Measurements from ENCODE around the gene LTK. TPM values are rescaled to one million over a fixed set of nuclear protein-coding genes. Genes with fewer than 3 reads are reported as not detected.

Gene LTK
- under 1 TPM in 1 of 2 donors, not detected in 1; 0.47 TPM for total RNA-seq

DNA sequence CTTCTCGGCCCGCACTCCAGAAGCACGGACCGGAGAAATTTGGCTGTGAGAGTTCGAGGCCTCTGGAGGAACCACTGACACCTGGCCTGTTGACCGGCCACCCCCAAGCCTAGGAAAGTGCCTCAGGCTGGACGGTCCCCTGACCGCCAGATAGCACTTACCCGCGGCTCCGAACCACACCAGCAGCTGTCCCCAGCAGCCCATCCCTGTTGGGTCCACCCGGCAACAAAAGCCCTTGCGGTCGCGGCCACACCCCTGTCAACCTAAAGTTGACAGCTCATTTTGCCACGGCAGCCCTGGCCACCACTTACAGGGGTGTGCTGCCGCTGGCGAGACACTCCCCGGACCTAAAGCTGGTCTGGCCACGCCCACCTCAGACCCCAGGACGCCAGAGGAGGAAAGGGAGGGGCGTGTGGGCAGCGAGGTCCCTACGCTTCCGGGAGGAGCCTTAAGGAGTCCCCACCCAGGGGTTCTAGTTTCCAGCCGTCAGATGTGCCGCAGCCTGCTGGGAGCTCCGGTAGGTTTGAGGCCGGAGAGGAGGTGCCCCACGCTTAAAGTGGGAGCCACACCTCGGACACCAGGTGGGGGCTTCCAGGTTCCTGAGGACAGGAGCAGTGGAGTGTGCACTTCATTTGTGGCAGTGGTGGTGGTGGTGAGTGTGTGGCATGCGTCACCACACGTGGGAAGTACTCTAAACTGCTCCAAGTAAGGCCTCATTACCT lies at the start of gene LTK:
Gene LTK, minus strand, starts transcription at position 322 of the 722 bp plus-strand sequence. Its CDS starts 118 bp downstream, at position 204.
- H3K27me3 Mint-ChIP-seq, result peaks cover 0 to 9% of the 10 kb centered on the region in 2 donors
- ATAC-seq (peak; percentile 47 to 62), DNase-seq (ENCODE audit: low spot score) (no peak)
- no peaks in the 10 kb centered on the region for H3K36me3 Mint-ChIP-seq
- H3K4me1 Mint-ChIP-seq (ENCODE audit: low read depth in 2 of 2), result peaks cover 14 to 16% of the 10 kb centered on the region in 2 donors
- no peak within 1 kb of the TSS for H3K27ac Mint-ChIP-seq
- H3K9me3 Mint-ChIP-seq, result no peaks in the 10 kb centered on the region
- peak within 1 kb of the TSS; percentile 73 for H3K4me3 Mint-ChIP-seq

DNA sequence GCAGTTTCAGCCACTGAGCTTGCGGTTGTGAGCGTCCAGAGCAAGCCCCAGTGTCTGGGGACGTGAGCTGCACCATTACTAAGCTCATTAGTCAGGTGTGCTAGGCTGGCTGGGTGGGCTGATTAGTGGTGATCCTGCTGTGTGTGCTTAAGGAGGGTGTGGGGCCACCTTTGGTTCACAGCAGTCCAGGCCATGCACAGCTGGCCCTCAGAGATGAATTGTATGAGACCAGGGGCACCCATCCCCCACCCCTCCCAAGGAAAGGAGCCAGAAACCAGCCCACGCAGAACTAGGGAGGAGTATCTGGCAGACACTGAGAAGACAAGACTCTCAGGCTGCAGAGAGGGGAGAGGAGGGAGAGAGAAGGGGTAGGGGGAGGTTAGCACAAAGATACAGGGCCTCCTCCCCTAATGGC lies 49.2 kb upstream of the LTK start:
- no peak overlapping the region for H3K4me3 Mint-ChIP-seq
- peaks cover 12 to 14% of the 10 kb centered on the region in 2 donors for H3K4me1 Mint-ChIP-seq (ENCODE audit: low read depth in 2 of 2)
- H3K27me3 Mint-ChIP-seq, result peaks cover 9 to 12% of the 10 kb centered on the region in 2 donors
- H3K27ac Mint-ChIP-seq, result no peak overlapping the region
- DNase-seq (ENCODE audit: low spot score) (no peak), ATAC-seq (no peak)
- no peaks in the 10 kb centered on the region for H3K36me3 Mint-ChIP-seq
- H3K9me3 Mint-ChIP-seq, result no peaks in the 10 kb centered on the region

DNA sequence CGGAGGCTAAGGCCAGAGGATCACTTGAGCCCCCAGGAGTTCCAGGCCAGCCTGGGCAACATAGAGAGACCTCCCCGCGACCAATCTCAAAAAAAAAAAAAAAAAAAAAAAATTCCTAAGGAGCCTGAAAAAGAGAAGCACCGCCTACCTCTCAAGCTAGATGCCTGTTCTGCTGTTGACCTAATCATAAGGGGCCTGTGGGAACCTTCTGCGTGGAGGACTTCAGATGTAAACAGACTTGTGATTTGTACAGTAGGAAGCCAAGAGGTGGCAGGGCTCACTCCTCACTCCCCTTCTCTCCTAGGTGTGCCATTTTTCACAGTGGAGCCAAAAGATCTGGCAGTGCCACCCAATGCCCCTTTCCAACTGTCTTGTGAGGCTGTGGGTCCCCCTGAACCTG lies 48.6 kb upstream of the LTK start:
- DNase-seq (ENCODE audit: low spot score) (no peak), ATAC-seq (no peak)
- no peaks in the 10 kb centered on the region for H3K36me3 Mint-ChIP-seq
- no peak overlapping the region for H3K27ac Mint-ChIP-seq
- H3K4me1 Mint-ChIP-seq (ENCODE audit: low read depth in 2 of 2), result peaks cover 16 to 17% of the 10 kb centered on the region in 2 donors
- H3K9me3 Mint-ChIP-seq, result no peaks in the 10 kb centered on the region
- H3K27me3 Mint-ChIP-seq, result peaks cover 9 to 12% of the 10 kb centered on the region in 2 donors
- no peak overlapping the region for H3K4me3 Mint-ChIP-seq

GRCh38 chr15:41561777-41562145 lies 48.1 kb upstream of the LTK start:
- peaks cover 9 to 12% of the 10 kb centered on the region in 2 donors for H3K27me3 Mint-ChIP-seq
- H3K36me3 Mint-ChIP-seq, result no peaks in the 10 kb centered on the region
- H3K27ac Mint-ChIP-seq, result no peak overlapping the region
- H3K9me3 Mint-ChIP-seq, result no peaks in the 10 kb centered on the region
- no peak overlapping the region for H3K4me3 Mint-ChIP-seq
- ATAC-seq, result no peak
- no peak for DNase-seq (ENCODE audit: low spot score)
- H3K4me1 Mint-ChIP-seq (ENCODE audit: low read depth in 2 of 2), result peaks cover 16 to 17% of the 10 kb centered on the region in 2 donors

- Mint-ChIP-seq H3K36me3 (no peaks in the 10 kb centered on the region), H3K4me3 (no peak overlapping the region), H3K9me3 (no peaks in the 10 kb centered on the region), H3K27me3 (peaks cover 9 to 12% of the 10 kb centered on the region in 2 donors), H3K4me1 (ENCODE audit: low read depth in 2 of 2) (peaks cover 16 to 17% of the 10 kb centered on the region in 2 donors), H3K27ac (no peak overlapping the region)
- DNase-seq (ENCODE audit: low spot score) (no peak), ATAC-seq (no peak)
Observed at GRCh38 chr15:41561104-41561776, 47.6 kb upstream of the LTK start.

DNA sequence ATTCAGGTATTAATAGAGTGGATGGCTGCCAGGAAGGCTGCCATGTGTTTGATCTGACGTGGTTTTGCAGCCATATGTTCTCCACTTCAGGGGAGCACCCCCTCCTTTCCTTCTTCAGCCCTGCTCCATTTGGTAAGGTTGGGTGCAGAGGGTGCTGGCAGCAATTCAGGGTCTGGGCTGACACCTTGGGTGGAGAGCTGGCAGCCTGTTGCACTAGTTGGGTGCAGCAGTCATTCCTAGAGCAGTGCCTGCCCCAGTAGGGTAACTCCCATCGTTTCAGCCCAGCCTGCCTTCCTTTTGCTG lies 46.9 kb upstream of the LTK start:
- Mint-ChIP-seq H3K9me3 (no peaks in the 10 kb centered on the region), H3K27ac (no peak overlapping the region), H3K4me1 (ENCODE audit: low read depth in 2 of 2) (peaks cover 16 to 17% of the 10 kb centered on the region in 2 donors), H3K36me3 (no peaks in the 10 kb centered on the region), H3K4me3 (no peak overlapping the region), H3K27me3 (peaks cover 9 to 12% of the 10 kb centered on the region in 2 donors)
- ATAC-seq, result no peak
- DNase-seq (ENCODE audit: low spot score), result no peak

GRCh38 chr15:41559239-41559782 lies 45.7 kb upstream of the LTK start:
- H3K36me3 Mint-ChIP-seq, result no peaks in the 10 kb centered on the region
- ATAC-seq, result no peak
- H3K9me3 Mint-ChIP-seq, result no peaks in the 10 kb centered on the region
- H3K27me3 Mint-ChIP-seq, result peaks cover 17 to 18% of the 10 kb centered on the region in 2 donors
- no peak overlapping the region for H3K27ac Mint-ChIP-seq
- peak overlapping the region; percentile 70 for H3K4me3 Mint-ChIP-seq
- DNase-seq (ENCODE audit: low spot score), result no peak
- H3K4me1 Mint-ChIP-seq (ENCODE audit: low read depth in 2 of 2), result peaks cover 18 to 23% of the 10 kb centered on the region in 2 donors

GRCh38 chr15:41558400-41559238 lies 45.0 kb upstream of the LTK start, which contains the start of gene TYRO3:
Gene TYRO3 (plus strand): TSS chr15:41559212. CDS start chr15:41559258, 46 bp downstream.
- no peaks in the 10 kb centered on the region for H3K9me3 Mint-ChIP-seq
- ATAC-seq, result peak; percentile 77 to 81
- H3K4me3 Mint-ChIP-seq, result peak within 1 kb of the TSS; percentile 85
- H3K27me3 Mint-ChIP-seq, result peaks cover 17 to 18% of the 10 kb centered on the region in 2 donors
- DNase-seq (ENCODE audit: low spot score), result peak; percentile 76
- no peaks in the 10 kb centered on the region for H3K36me3 Mint-ChIP-seq
- H3K4me1 Mint-ChIP-seq (ENCODE audit: low read depth in 2 of 2), result peaks cover 18 to 23% of the 10 kb centered on the region in 2 donors
- H3K27ac Mint-ChIP-seq, result peak within 1 kb of the TSS; percentile 63 to 79

DNA sequence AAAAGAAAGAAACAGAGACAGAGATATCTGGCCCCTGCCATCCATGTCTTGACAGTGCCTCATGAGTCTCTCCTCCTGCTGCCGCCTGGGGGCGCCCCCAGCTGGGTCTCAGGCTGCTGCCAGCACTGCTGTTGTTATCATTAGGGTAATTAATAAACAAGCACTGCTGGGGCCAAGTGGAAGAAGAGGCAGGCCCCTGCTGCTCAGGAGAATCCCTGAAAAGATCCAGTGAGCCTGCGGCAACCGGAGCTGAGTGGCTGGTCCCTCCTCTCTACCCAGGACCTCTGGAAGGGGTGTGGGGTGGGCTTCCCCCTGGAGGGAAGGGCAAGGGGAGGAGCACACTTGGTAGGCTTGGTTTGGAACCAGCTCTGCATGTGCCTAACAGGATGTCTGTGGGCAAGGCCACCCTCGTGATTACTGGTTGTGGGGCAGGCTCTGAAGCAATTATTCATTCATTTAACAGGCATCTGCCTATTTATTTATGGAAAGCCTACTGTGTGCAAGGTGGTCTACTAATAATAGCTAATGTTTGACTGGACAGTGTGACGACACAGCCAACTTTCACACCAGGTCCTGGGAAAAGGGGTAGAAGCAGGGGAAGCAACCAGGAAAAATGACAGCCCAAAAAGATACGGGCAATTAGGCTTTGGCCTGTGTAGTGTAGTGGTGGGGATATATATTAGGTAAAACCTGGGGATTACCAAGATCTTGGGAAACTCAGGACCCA lies 44.2 kb upstream of the LTK start:
- H3K36me3 Mint-ChIP-seq, result no peaks in the 10 kb centered on the region
- peaks cover 18 to 23% of the 10 kb centered on the region in 2 donors for H3K4me1 Mint-ChIP-seq (ENCODE audit: low read depth in 2 of 2)
- H3K9me3 Mint-ChIP-seq, result no peaks in the 10 kb centered on the region
- peak overlapping the region; percentile 85 for H3K4me3 Mint-ChIP-seq
- peak overlapping the region; percentile 63 to 79 for H3K27ac Mint-ChIP-seq
- H3K27me3 Mint-ChIP-seq, result peaks cover 14 to 17% of the 10 kb centered on the region in 2 donors
- ATAC-seq (peak; percentile 77 to 81), DNase-seq (ENCODE audit: low spot score) (peak; percentile 77)

GRCh38 chr15:41556677-41557076 lies 43.0 kb upstream of the LTK start:
- Mint-ChIP-seq H3K36me3 (no peaks in the 10 kb centered on the region), H3K4me1 (ENCODE audit: low read depth in 2 of 2) (peaks cover 18 to 23% of the 10 kb centered on the region in 2 donors), H3K27me3 (peaks cover 14 to 17% of the 10 kb centered on the region in 2 donors), H3K9me3 (no peaks in the 10 kb centered on the region), H3K4me3 (no peak overlapping the region), H3K27ac (no peak overlapping the region)
- no peak for ATAC-seq
- no peak for DNase-seq (ENCODE audit: low spot score)

GRCh38 chr15:41554915-41555314 lies 41.3 kb upstream of the LTK start:
- Mint-ChIP-seq H3K27ac (no peak overlapping the region), H3K36me3 (no peaks in the 10 kb centered on the region)
- DNase-seq (ENCODE audit: low spot score), result no peak

DNA sequence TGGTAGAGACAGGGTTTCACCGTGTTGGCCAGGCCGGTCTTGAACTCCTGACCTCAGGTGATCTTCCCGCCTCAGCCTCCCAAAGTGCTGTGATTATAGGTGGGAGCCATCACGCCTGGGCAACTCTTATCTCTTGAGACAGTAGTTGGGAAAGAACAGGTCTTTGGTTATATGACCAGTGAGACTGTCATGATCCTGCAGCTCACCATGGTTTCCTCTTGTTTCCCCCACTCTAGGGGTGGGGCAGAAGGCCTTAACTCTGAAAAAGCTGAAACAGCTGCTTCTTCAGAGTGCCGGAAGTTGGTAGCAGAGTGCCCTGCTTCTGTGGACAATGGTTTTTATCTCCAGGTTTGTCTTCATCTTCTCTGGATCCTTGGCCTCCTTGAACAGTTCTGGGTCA lies 40.7 kb upstream of the LTK start:
- DNase-seq (ENCODE audit: low spot score), result no peak
- H3K27me3 Mint-ChIP-seq, result peaks cover 8% of the 10 kb centered on the region in 2 donors
- peaks cover 12 to 19% of the 10 kb centered on the region in 2 donors for H3K4me1 Mint-ChIP-seq (ENCODE audit: low read depth in 2 of 2)
- ATAC-seq, result no peak
- H3K4me3 Mint-ChIP-seq, result no peak overlapping the region
- H3K9me3 Mint-ChIP-seq, result no peaks in the 10 kb centered on the region
- no peaks in the 10 kb centered on the region for H3K36me3 Mint-ChIP-seq
- H3K27ac Mint-ChIP-seq, result no peak overlapping the region

More at GRCh38 chr15:41554915-41555314, 41.3 kb upstream of the LTK start:
- no peaks in the 10 kb centered on the region for H3K9me3 Mint-ChIP-seq
- H3K4me3 Mint-ChIP-seq, result no peak overlapping the region
- H3K27me3 Mint-ChIP-seq, result peaks cover 8 to 10% of the 10 kb centered on the region in 2 donors
- peaks cover 16 to 23% of the 10 kb centered on the region in 2 donors for H3K4me1 Mint-ChIP-seq (ENCODE audit: low read depth in 2 of 2)
- no peak for ATAC-seq

GRCh38 chr15:41553731-41554130 lies 40.1 kb upstream of the LTK start:
- ATAC-seq (no peak), DNase-seq (ENCODE audit: low spot score) (no peak)
- Mint-ChIP-seq H3K36me3 (no peaks in the 10 kb centered on the region), H3K4me3 (no peak overlapping the region), H3K4me1 (ENCODE audit: low read depth in 2 of 2) (peaks cover 12 to 19% of the 10 kb centered on the region in 2 donors), H3K27me3 (peaks cover 8% of the 10 kb centered on the region in 2 donors), H3K27ac (no peak overlapping the region), H3K9me3 (no peaks in the 10 kb centered on the region)
